GM23338 (cell line): Measurements from ENCODE around the gene GHR. TPM values are rescaled to one million over a fixed set of nuclear protein-coding genes. Genes with fewer than 3 reads are reported as not detected.

Experiments used
- CREB1 ChIP-seq: fragments of 250-450 bp; sonication (Bioruptor Pico); IDR thresholded peaks from 2 replicates; pipeline ENCODE4 v1.5.0; 2020; ENCODE audit warnings: low read depth, mild to moderate bottlenecking, moderate library complexity
- CTCF ChIP-seq, 2 experiments: fragments of 200-600 bp in 1 of 2; sonication (generic) in 1 of 2; conservative IDR thresholded peaks; 2 replicates each; pipeline versions ENCODE4 v1.5.1 to v1.6.1; 2016 to 2017; ENCODE audit warnings: antibody characterized with exemption in 2 of 2, low read depth in 2 of 2, mild to moderate bottlenecking in 2 of 2, moderate library complexity in 1 of 2
- ETS1 ChIP-seq: IDR thresholded peaks from 2 replicates; pipeline ENCODE4 v1.6.1; 2016; ENCODE audit warnings: antibody characterized with exemption
- EZH2 ChIP-seq: fragments of 200-600 bp; sonication (generic); IDR thresholded peaks from one replicate; pipeline ENCODE4 v1.8.0; 2017; ENCODE audit warnings: antibody characterized with exemption, mild to moderate bottlenecking, low read depth; ENCODE audit not compliant: unreplicated experiment
- JUNB ChIP-seq: IDR thresholded peaks from one replicate; pipeline ENCODE4 v1.6.1; 2016; ENCODE audit warnings: antibody characterized with exemption; ENCODE audit not compliant: unreplicated experiment
- NANOG ChIP-seq: IDR thresholded peaks from 2 replicates; pipeline ENCODE4 v1.6.1; 2016; ENCODE audit warnings: antibody characterized with exemption, borderline replicate concordance
- POLR2AphosphoS5 ChIP-seq: IDR thresholded peaks from 2 replicates; pipeline ENCODE4 v1.6.1; 2016; ENCODE audit warnings: antibody characterized with exemption, low read depth
- STAT1 ChIP-seq: IDR thresholded peaks from one replicate; pipeline ENCODE4 v1.6.1; 2016; ENCODE audit warnings: antibody characterized with exemption; ENCODE audit not compliant: unreplicated experiment
- ZNF114 ChIP-seq: fragments of 250-450 bp; sonication (Bioruptor Pico); IDR thresholded peaks from 2 replicates; pipeline ENCODE4 v1.5.0; 2020; ENCODE audit warnings: mild to moderate bottlenecking, moderate library complexity
- ZNF462 ChIP-seq: fragments of 250-450 bp; sonication (Bioruptor Pico); IDR thresholded peaks from 2 replicates; pipeline ENCODE4 v1.5.0; 2020; ENCODE audit warnings: mild to moderate bottlenecking, moderate library complexity
- polyA plus RNA-seq: library from polyadenylated mRNA; unstranded; fragments of >200 nt; fragmentation: Nextera tagmentation; extraction: Ambion mirVana; gene quantifications from 2 replicates; pipeline ENCODE4 v1.2.1, GENCODE V29; 2016
- total RNA-seq: library from RNA; depleted of rRNA; stranded (reverse); fragments of >200 nt; shearing (Covaris generic); gene quantifications from 2 replicates; pipeline ENCODE4 v1.2.3, GENCODE V29; 2014

GHR gene
- total and polyA plus RNA-seq, 2 experiments from 2014 or later: 0.21 to 1.9 TPM

GRCh38 chr5:42513246-42513645 is 90.0 kb downstream of the GHR start (continued):
- no peak for TF ChIP-seq ZNF462 (CRISPR knock-in tag)
- TF ChIP-seq CTCF (conservative IDR thresholded peaks at IDR 0.05; ENCODE audit: low read depth in 2 of 2): no peak
- no peak for TF ChIP-seq POLR2AphosphoS5
- no peak for TF ChIP-seq NANOG
- no peak for TF ChIP-seq STAT1
- no peak for TF ChIP-seq ZNF114 (CRISPR knock-in tag)
- TF ChIP-seq ETS1: no peak
- TF ChIP-seq CREB1: no peak
- TF ChIP-seq JUNB: no peak
- no peak for TF ChIP-seq EZH2
